Upper lobe of left lung (tissue), 6 donors: ENCODE data around the gene CDC42BPG. TPM values are rescaled to one million over a fixed set of nuclear protein-coding genes. Genes with fewer than 3 reads are reported as not detected.

ENCODE experiments used
- ATAC-seq, 2 donors: fragments of 200-7000 bp; cut with Tn5 transposase; one replicate each; pipeline ENCODE4 v1.9.1; 2022; ENCODE audit warnings: mild to moderate bottlenecking in 2 of 2, moderate library complexity in 2 of 2; ENCODE audit not compliant: low FRiP score in 2 of 2
- DNase-seq, 2 donors: peaks; one replicate each; pipeline ENCODE4 v3.0.0-alpha.2; 2019 to 2020
- H3K27ac ChIP-seq, 4 donors: fragments of 200-600 bp; sonication (generic); one replicate each; pipeline ENCODE4 v1.5.1; 2016 to 2019
- H3K27me3 ChIP-seq, 4 donors: fragments of 200-600 bp; sonication (generic); one replicate each; pipeline ENCODE4 v1.5.1; 2017 to 2019
- H3K36me3 ChIP-seq, 4 donors: fragments of 200-600 bp; sonication (generic); one replicate each; pipeline ENCODE4 v1.5.1; 2016 to 2019
- H3K4me1 ChIP-seq, 4 donors: fragments of 200-600 bp; sonication (generic); one replicate each; pipeline ENCODE4 v1.5.1; 2018 to 2019
- H3K4me3 ChIP-seq, 4 donors: fragments of 200-600 bp; sonication (generic); one replicate each; pipeline ENCODE4 v1.5.1; 2017 to 2019; ENCODE audit warnings: mild to moderate bottlenecking in 2 of 4, moderate library complexity in 1 of 4
- H3K9me3 ChIP-seq, 4 donors: fragments of 200-600 bp; sonication (generic); one replicate each; pipeline ENCODE4 v1.5.1; 2018 to 2019
- EP300 ChIP-seq, 4 donors: sonication (generic); formaldehyde crosslinking; IDR thresholded peaks; one replicate each; pipeline ENCODE4 v1.5.1; 2017; ENCODE audit warnings: antibody characterized with exemption in 4 of 4, control low read depth in 2 of 4
- POLR2A ChIP-seq, 4 donors: fragments of 450-650 bp; IDR thresholded peaks; one replicate each; pipeline ENCODE4 v1.5.1; 2016 to 2017; ENCODE audit warnings: antibody characterized with exemption in 4 of 4, mild to moderate bottlenecking in 2 of 4
- POLR2AphosphoS5 ChIP-seq, 2 donors: sonication (generic); formaldehyde crosslinking; IDR thresholded peaks; one replicate each; pipeline ENCODE4 v1.5.1; 2017; ENCODE audit warnings: antibody characterized with exemption in 2 of 2
- WGBS, 2 donors: methylation state at CpG; one replicate each; pipeline ENCODE4 v1.1.5; 2017 to 2018; 5-methylcytosine and 5-hydroxymethylcytosine counted together
- total RNA-seq, 6 donors: library from RNA; depleted of rRNA in 4 of 6; stranded (reverse); fragments of >200 nt in 4 of 6; gene quantifications; one replicate each; pipeline versions ENCODE4 v1.1.0 to v1.2.1, GENCODE V29; 2016 to 2021
- TF ChIP-seq, protein P1 (sequence below), 6 experiments: fragments of 450-650 bp in 4 of 6; fragments of 200-600 bp in 2 of 6; sonication (generic) in 2 of 6; IDR thresholded peaks; one replicate each; pipeline ENCODE4 v1.5.1; 2016 to 2019; ENCODE audit warnings: antibody characterized with exemption in 6 of 6
- donor health status: DM: no; HTN: no; CAD: no; lungs with moderate emphysema.
- donor health status: DM: no; HTN: yes; CAD: no; lungs with severe emphysema.

Gene CDC42BPG
- total RNA-seq, 6 donors from 2014 or later, result 21.6 to 62.4 (median 26.0) TPM

DNA sequence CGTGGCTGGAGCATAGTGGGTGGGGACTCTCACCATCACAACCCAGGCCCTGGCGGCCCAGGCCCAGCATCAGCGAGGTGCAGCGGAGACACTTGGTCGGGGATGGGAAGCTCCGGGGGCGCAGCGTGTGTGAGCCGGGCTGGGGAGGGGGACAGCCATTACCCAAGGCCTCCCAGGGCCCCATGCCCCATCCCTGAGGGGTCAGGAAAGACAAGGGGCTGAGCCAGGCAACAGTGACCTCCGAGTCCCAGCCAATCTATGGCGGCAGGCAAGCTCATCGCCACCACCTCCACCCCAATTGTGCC, 11.3 kb downstream of the CDC42BPG start:
- Histone ChIP-seq H3K9me3 (no peaks in the 10 kb centered on the region), H3K36me3 (peaks cover 2 to 60% (median 37%) of the 10 kb centered on the region in 4 donors), H3K27ac (no peak overlapping the region), H3K27me3 (no peaks in the 10 kb centered on the region), H3K4me1 (peaks cover 0 to 3% (median 0%) of the 10 kb centered on the region in 4 donors), H3K4me3 (no peak overlapping the region)
- no peak for ATAC-seq
- DNase-seq, result peak in 1 of 2 donors; percentile 74
- TF ChIP-seq EP300 (IDR thresholded peaks at IDR 0.05), result no peak
- no peak for TF ChIP-seq POLR2AphosphoS5 (IDR thresholded peaks at IDR 0.05)
- TF ChIP-seq, protein P1, sequence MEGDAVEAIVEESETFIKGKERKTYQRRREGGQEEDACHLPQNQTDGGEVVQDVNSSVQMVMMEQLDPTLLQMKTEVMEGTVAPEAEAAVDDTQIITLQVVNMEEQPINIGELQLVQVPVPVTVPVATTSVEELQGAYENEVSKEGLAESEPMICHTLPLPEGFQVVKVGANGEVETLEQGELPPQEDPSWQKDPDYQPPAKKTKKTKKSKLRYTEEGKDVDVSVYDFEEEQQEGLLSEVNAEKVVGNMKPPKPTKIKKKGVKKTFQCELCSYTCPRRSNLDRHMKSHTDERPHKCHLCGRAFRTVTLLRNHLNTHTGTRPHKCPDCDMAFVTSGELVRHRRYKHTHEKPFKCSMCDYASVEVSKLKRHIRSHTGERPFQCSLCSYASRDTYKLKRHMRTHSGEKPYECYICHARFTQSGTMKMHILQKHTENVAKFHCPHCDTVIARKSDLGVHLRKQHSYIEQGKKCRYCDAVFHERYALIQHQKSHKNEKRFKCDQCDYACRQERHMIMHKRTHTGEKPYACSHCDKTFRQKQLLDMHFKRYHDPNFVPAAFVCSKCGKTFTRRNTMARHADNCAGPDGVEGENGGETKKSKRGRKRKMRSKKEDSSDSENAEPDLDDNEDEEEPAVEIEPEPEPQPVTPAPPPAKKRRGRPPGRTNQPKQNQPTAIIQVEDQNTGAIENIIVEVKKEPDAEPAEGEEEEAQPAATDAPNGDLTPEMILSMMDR (IDR thresholded peaks at IDR 0.05), result no peak
- TF ChIP-seq POLR2A (IDR thresholded peaks at IDR 0.05), result no peak
- WGBS, 2 donors, result 86% methylated on average over 11 of the region's 12 CpGs; no CpG with 5 or more reads in 1 of the 2 donors

DNA sequence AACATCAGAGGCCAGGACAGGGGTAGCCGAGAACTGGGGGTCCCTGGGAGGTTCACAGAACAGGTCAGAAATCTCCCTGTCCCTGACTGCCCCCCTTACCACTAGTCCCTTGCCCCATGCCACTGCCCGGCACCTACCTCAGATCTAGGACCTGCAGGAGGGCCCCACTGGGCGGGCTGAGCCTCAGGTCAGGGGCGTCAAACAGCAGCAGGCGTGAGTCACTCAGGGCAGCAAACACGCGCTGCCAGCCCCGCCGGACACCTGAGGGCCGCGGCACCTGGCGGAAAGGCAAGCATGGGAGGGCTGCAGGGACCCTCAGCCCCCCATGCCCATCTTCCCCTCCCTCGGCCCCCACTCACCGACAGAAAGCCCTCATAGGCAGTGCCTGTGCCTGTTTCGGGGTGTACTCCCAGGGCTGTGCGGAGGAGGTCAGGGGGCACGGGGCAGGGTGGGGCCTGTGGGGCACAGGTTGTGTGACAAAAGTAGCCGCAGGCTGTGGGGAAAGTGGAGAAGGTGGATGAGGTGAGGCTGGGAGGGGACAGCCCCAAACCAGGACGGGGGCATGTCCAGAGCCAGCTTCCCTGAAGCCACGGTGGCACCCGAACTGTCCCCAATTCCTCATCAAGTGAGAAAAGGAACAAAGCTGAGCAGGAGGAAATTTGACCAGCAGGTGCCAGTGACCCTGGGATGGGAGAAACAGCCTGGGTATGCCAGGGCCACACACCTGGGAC, 11.8 kb downstream of the CDC42BPG start:
- Histone ChIP-seq H3K9me3 (no peaks in the 10 kb centered on the region), H3K4me1 (peaks cover 0 to 3% (median 0%) of the 10 kb centered on the region in 4 donors), H3K27me3 (no peaks in the 10 kb centered on the region), H3K4me3 (no peak overlapping the region), H3K27ac (no peak overlapping the region), H3K36me3 (peaks cover 2 to 55% (median 33%) of the 10 kb centered on the region in 4 donors)
- ATAC-seq (no peak), DNase-seq (peak in 1 of 2 donors; percentile 62)
- TF ChIP-seq, protein P1 (IDR thresholded peaks at IDR 0.05), result no peak
- 94 to 97% methylated on average over 10 to 21 of the region's 21 CpGs for WGBS, 2 donors

DNA sequence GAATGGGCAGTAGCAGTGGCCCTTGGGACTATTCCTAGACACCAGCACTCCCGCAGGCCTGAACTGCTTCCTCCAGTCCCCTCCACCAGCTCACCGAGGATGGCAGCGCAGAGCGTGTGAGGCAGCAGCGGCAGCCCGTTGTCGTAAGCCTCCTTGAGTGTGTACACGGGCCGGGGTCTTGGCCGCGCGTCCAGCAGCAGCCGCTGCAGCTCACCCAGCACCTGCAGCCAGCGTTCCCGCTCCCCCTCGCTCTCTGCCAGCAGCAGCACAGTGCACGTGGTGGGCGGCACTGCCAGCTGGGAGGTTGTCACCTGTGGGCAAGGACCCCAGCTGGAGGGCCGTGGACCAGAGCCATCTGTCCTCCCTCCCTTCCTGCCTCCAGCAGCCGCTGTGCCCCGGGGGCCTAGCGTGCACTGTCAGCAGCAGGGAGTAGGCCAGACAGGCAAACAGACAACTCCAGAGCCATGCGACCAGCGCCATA, 13.0 kb downstream of the CDC42BPG start:
- peaks cover 2 to 64% (median 31%) of the 10 kb centered on the region in 4 donors for H3K36me3 ChIP-seq

DNA sequence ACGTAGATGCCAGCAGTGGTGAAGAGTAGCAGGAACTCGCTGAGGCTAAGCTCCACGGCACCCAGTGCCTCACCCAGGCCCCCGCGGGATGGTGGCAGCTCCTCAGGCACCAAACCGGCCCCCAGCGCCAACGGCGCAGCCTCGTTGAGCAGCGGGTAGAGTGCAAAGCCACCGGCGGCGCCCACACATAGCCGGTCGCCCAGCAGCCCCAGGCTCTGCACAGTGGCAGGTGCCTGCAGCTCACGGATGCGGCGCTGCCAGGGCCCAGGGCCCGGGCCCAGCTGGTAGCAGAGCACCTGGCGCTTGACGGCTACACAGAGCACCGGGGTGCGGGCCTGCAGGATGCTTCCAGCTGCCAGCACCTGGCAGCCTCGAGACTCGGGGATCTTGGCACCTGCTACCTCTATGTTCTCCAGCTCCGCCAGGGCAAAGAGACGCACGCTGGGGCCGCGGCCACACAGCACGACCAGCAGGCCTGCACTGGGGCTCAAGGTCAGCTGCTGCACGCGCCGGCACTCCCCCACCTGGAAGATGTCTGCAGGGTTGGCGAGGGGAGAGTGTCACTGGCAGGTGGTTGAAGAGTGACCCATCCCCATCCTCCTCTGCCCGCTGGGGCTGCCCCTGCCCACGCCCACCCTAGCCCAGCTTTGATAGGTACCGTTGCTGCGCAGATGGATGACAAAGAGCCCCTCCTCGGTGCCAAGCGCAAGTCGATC, 14.8 kb downstream of the CDC42BPG start:
- peak in 1 of 2 donors; percentile 81 for DNase-seq
- no peaks in the 10 kb centered on the region for H3K9me3 ChIP-seq
- H3K4me3 ChIP-seq, result no peak overlapping the region
- 91 to 94% methylated on average over 18 to 41 of the region's 43 CpGs for WGBS, 2 donors
- no peak for ATAC-seq
- H3K36me3 ChIP-seq, result peaks cover 2 to 62% (median 31%) of the 10 kb centered on the region in 4 donors
- H3K4me1 ChIP-seq, result no peaks in the 10 kb centered on the region
- no peaks in the 10 kb centered on the region for H3K27me3 ChIP-seq
- H3K27ac ChIP-seq, result no peak overlapping the region
- TF ChIP-seq, protein P1 (IDR thresholded peaks at IDR 0.05), result no peak
- no peak for TF ChIP-seq EP300 (IDR thresholded peaks at IDR 0.05)
- TF ChIP-seq POLR2AphosphoS5 (IDR thresholded peaks at IDR 0.05), result no peak
- TF ChIP-seq POLR2A (IDR thresholded peaks at IDR 0.05), result no peak

More for the DNA sequence above, 13.0 kb downstream of the CDC42BPG start:
- H3K4me1 ChIP-seq, result peaks cover 0 to 3% (median 0%) of the 10 kb centered on the region in 4 donors
- H3K27me3 ChIP-seq, result no peaks in the 10 kb centered on the region
- no peak overlapping the region for H3K4me3 ChIP-seq
- H3K27ac ChIP-seq, result no peak overlapping the region
- DNase-seq (peak in 1 of 2 donors; percentile 82), ATAC-seq (no peak)
- TF ChIP-seq EP300 (IDR thresholded peaks at IDR 0.05) (no peak), POLR2AphosphoS5 (IDR thresholded peaks at IDR 0.05) (no peak), POLR2A (IDR thresholded peaks at IDR 0.05) (no peak)
- TF ChIP-seq, protein P1 (IDR thresholded peaks at IDR 0.05), result no peak
- WGBS, 2 donors, result 83 to 90% methylated on average over 5 to 8 of the region's 24 CpGs
- no peaks in the 10 kb centered on the region for H3K9me3 ChIP-seq
